ENCODE data around the gene UNC13A.

- no peak for TF ChIP-seq CTCF (conservative IDR thresholded peaks at IDR 0.05; ENCODE audit: low read length)
- no peak for TF ChIP-seq EZH2phosphoT487 (IDR thresholded peaks at IDR 0.05; ENCODE audit: borderline replicate concordance)
Observed at GRCh38 chr19:17655751-17656472, 32.2 kb downstream of the UNC13A start.
